Measurements from ENCODE around the gene FAM76A.
"Not testable (repeated sequence)": the region's sequence is repeated elsewhere in the genome, so short reads cannot be mapped to it uniquely, and the experiment has no call there.

Gene FAM76A

GRCh38 chr1:27770293-27770830 is 44.6 kb downstream of the FAM76A start:
- TF ChIP-seq CTCF (conservative IDR thresholded peaks at IDR 0.05; ENCODE audit: control insufficient read depth, insufficient read depth, low read depth, low read length), result no peak
- no peak for DNase-seq (ENCODE audit: low read depth)
- no peak overlapping the region for H3K4me3 ChIP-seq (ENCODE audit: control insufficient read depth, low read depth, low read length)

GRCh38 chr1:27772036-27772931 is 46.5 kb downstream of the FAM76A start:
- peak overlapping the region; percentile 95 for H3K4me3 ChIP-seq (ENCODE audit: control insufficient read depth, low read depth, low read length)
- peak; percentile 25 for DNase-seq (ENCODE audit: low read depth)
- TF ChIP-seq CTCF (conservative IDR thresholded peaks at IDR 0.05; ENCODE audit: control insufficient read depth, insufficient read depth, low read depth, low read length), result no peak

GRCh38 chr1:27772932-27773825 is 47.4 kb downstream of the FAM76A start, which contains the start of gene STX12:
TSS of gene STX12 (plus strand) at chr1:27773219. CDS start at chr1:27773308, 89 bp downstream.
- DNase-seq (ENCODE audit: low read depth), result peak; percentile 100
- H3K4me3 ChIP-seq (ENCODE audit: control insufficient read depth, low read depth, low read length), result peak within 1 kb of the TSS; percentile 95
- TF ChIP-seq CTCF (conservative IDR thresholded peaks at IDR 0.05; ENCODE audit: control insufficient read depth, insufficient read depth, low read depth, low read length), result no peak

- DNase-seq (ENCODE audit: low read depth), result peak; percentile 29
- TF ChIP-seq CTCF (conservative IDR thresholded peaks at IDR 0.05; ENCODE audit: control insufficient read depth, insufficient read depth, low read depth, low read length), result no peak
- peak overlapping the region; percentile 95 for H3K4me3 ChIP-seq (ENCODE audit: control insufficient read depth, low read depth, low read length)
Measured at GRCh38 chr1:27773826-27774445, 48.2 kb downstream of the FAM76A start.

GRCh38 chr1:27774654-27775053 is 48.9 kb downstream of the FAM76A start:
- TF ChIP-seq CTCF (conservative IDR thresholded peaks at IDR 0.05; ENCODE audit: control insufficient read depth, insufficient read depth, low read depth, low read length), result no peak
- DNase-seq (ENCODE audit: low read depth), result no peak
- peak overlapping the region; percentile 95 for H3K4me3 ChIP-seq (ENCODE audit: control insufficient read depth, low read depth, low read length)

- peak; percentile 37 for DNase-seq (ENCODE audit: low read depth)
- not testable (repeated sequence) for H3K4me3 ChIP-seq (ENCODE audit: control insufficient read depth, low read depth, low read length)
Measured at GRCh38 chr1:27775336-27775735, 49.6 kb downstream of the FAM76A start.

GRCh38 chr1:27776276-27776675 is 50.5 kb downstream of the FAM76A start:
- DNase-seq (ENCODE audit: low read depth); H3K4me3 ChIP-seq (ENCODE audit: control insufficient read depth, low read depth, low read length): not testable (repeated sequence)
